ENCODE results near the gene KLHL36. TPM values are rescaled to one million over a fixed set of nuclear protein-coding genes. Genes with fewer than 3 reads are reported as not detected.
A peak's percentile ranks its signal among the peaks of the same experiment; 100 is the strongest.

The KLHL36 gene
- total RNA-seq, 1 donor from 2014 or later, result 49.0 TPM

- Mint-ChIP-seq H3K4me1 (ENCODE audit: low read depth, unreplicated experiment) (no peaks in the 10 kb centered on the region), H3K27me3 (ENCODE audit: low read depth, unreplicated experiment) (no peaks in the 10 kb centered on the region), H3K9me3 (ENCODE audit: unreplicated experiment) (peaks cover 2% of the 10 kb centered on the region), H3K36me3 (ENCODE audit: low read depth, unreplicated experiment) (no peaks in the 10 kb centered on the region), H3K27ac (ENCODE audit: unreplicated experiment) (no peak overlapping the region), H3K4me3 (ENCODE audit: unreplicated experiment) (no peak overlapping the region)
- no peak overlapping the region for H3K4me3 ChIP-seq (ENCODE audit: insufficient read depth, low read depth, low read length)
- no peaks in the 10 kb centered on the region for H4K20me1 ChIP-seq (ENCODE audit: insufficient read depth, low read length)
- no peak overlapping the region for H2AFZ ChIP-seq (ENCODE audit: low read depth, low read length)
- FAIRE-seq (no peak), DNase-seq (ENCODE audit: low read depth) (no peak)
- no peak overlapping the region for H3K9ac ChIP-seq (ENCODE audit: low read length)
- peaks cover 5% of the 10 kb centered on the region for H3K4me1 ChIP-seq (ENCODE audit: insufficient read depth, low read length)
- no peak overlapping the region for H3K27ac ChIP-seq (ENCODE audit: low read depth, low read length)
- peaks cover 2% of the 10 kb centered on the region for H3K79me2 ChIP-seq (ENCODE audit: insufficient read depth, low read length)
- no peaks in the 10 kb centered on the region for H3K27me3 ChIP-seq (ENCODE audit: insufficient read depth, low read length)
- no peaks in the 10 kb centered on the region for H3K36me3 ChIP-seq (ENCODE audit: insufficient read depth, low read length)
- no peak overlapping the region for H3K4me2 ChIP-seq (ENCODE audit: low read length)
- no peaks in the 10 kb centered on the region for H3K9me3 ChIP-seq (ENCODE audit: insufficient read depth, low read depth, low read length)
- TF ChIP-seq, protein P1, sequence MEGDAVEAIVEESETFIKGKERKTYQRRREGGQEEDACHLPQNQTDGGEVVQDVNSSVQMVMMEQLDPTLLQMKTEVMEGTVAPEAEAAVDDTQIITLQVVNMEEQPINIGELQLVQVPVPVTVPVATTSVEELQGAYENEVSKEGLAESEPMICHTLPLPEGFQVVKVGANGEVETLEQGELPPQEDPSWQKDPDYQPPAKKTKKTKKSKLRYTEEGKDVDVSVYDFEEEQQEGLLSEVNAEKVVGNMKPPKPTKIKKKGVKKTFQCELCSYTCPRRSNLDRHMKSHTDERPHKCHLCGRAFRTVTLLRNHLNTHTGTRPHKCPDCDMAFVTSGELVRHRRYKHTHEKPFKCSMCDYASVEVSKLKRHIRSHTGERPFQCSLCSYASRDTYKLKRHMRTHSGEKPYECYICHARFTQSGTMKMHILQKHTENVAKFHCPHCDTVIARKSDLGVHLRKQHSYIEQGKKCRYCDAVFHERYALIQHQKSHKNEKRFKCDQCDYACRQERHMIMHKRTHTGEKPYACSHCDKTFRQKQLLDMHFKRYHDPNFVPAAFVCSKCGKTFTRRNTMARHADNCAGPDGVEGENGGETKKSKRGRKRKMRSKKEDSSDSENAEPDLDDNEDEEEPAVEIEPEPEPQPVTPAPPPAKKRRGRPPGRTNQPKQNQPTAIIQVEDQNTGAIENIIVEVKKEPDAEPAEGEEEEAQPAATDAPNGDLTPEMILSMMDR (IDR thresholded peaks at IDR 0.05; ENCODE audit: insufficient read depth, low read depth, low read length), result no peak
Observed at GRCh38 chr16:84694980-84695379, 46.7 kb downstream of the KLHL36 start.

- H2AFZ ChIP-seq (ENCODE audit: low read depth, low read length), result peak overlapping the region; percentile 86
- peak overlapping the region; percentile 89 for H3K4me3 ChIP-seq (ENCODE audit: insufficient read depth, low read depth, low read length)
- H3K9ac ChIP-seq (ENCODE audit: low read length), result peak overlapping the region; percentile 95
- H3K4me1 ChIP-seq (ENCODE audit: insufficient read depth, low read length), result peaks cover 4% of the 10 kb centered on the region
- H3K27ac ChIP-seq (ENCODE audit: low read depth, low read length), result peak overlapping the region; percentile 46
- H3K36me3 Mint-ChIP-seq (ENCODE audit: low read depth, unreplicated experiment), result no peaks in the 10 kb centered on the region
- peaks cover 14% of the 10 kb centered on the region for H3K4me1 Mint-ChIP-seq (ENCODE audit: low read depth, unreplicated experiment)
- no peaks in the 10 kb centered on the region for H3K27me3 Mint-ChIP-seq (ENCODE audit: low read depth, unreplicated experiment)
- no peaks in the 10 kb centered on the region for H3K27me3 ChIP-seq (ENCODE audit: insufficient read depth, low read length)
- no peak overlapping the region for H3K27ac Mint-ChIP-seq (ENCODE audit: unreplicated experiment)
- H3K4me3 Mint-ChIP-seq (ENCODE audit: unreplicated experiment), result peak overlapping the region; percentile 88
- peaks cover 2% of the 10 kb centered on the region for H3K9me3 Mint-ChIP-seq (ENCODE audit: unreplicated experiment)
- TF ChIP-seq EZH2 (IDR thresholded peaks at IDR 0.05; ENCODE audit: insufficient read depth, low read length), result no peak
- TF ChIP-seq, protein P1 (IDR thresholded peaks at IDR 0.05; ENCODE audit: insufficient read depth, low read depth, low read length), result no peak
- no peak for FAIRE-seq
- H4K20me1 ChIP-seq (ENCODE audit: insufficient read depth, low read length), result peaks cover 36% of the 10 kb centered on the region
- H3K79me2 ChIP-seq (ENCODE audit: insufficient read depth, low read length), result peaks cover 45% of the 10 kb centered on the region
- no peak for DNase-seq (ENCODE audit: low read depth)
- H3K9me3 ChIP-seq (ENCODE audit: insufficient read depth, low read depth, low read length), result no peaks in the 10 kb centered on the region
- peak overlapping the region; percentile 98 for H3K4me2 ChIP-seq (ENCODE audit: low read length)
- H3K36me3 ChIP-seq (ENCODE audit: insufficient read depth, low read length), result no peaks in the 10 kb centered on the region
Observed at GRCh38 chr16:84699147-84699711, 50.9 kb downstream of the KLHL36 start.

- DNase-seq (ENCODE audit: low read depth), result peak; percentile 23
- no peaks in the 10 kb centered on the region for H3K27me3 ChIP-seq (ENCODE audit: insufficient read depth, low read length)
- H3K4me3 ChIP-seq (ENCODE audit: insufficient read depth, low read depth, low read length), result peak within 1 kb of the TSS; percentile 89
- peaks cover 4% of the 10 kb centered on the region for H3K4me1 ChIP-seq (ENCODE audit: insufficient read depth, low read length)
- H2AFZ ChIP-seq (ENCODE audit: low read depth, low read length), result peak within 1 kb of the TSS; percentile 86
- Mint-ChIP-seq H3K9me3 (ENCODE audit: unreplicated experiment) (peaks cover 2% of the 10 kb centered on the region), H3K27me3 (ENCODE audit: low read depth, unreplicated experiment) (no peaks in the 10 kb centered on the region), H3K4me1 (ENCODE audit: low read depth, unreplicated experiment) (peaks cover 17% of the 10 kb centered on the region), H3K4me3 (ENCODE audit: unreplicated experiment) (peak within 1 kb of the TSS; percentile 99), H3K27ac (ENCODE audit: unreplicated experiment) (peak within 1 kb of the TSS; percentile 89), H3K36me3 (ENCODE audit: low read depth, unreplicated experiment) (no peaks in the 10 kb centered on the region)
- TF ChIP-seq EZH2 (IDR thresholded peaks at IDR 0.05; ENCODE audit: insufficient read depth, low read length), result no peak
- TF ChIP-seq, protein P1 (IDR thresholded peaks at IDR 0.05; ENCODE audit: insufficient read depth, low read depth, low read length), result no peak
- peak within 1 kb of the TSS; percentile 98 for H3K4me2 ChIP-seq (ENCODE audit: low read length)
- H3K36me3 ChIP-seq (ENCODE audit: insufficient read depth, low read length), result no peaks in the 10 kb centered on the region
- peak within 1 kb of the TSS; percentile 89 for H3K27ac ChIP-seq (ENCODE audit: low read depth, low read length)
- FAIRE-seq, result no peak
- H3K9ac ChIP-seq (ENCODE audit: low read length), result peak within 1 kb of the TSS; percentile 95
- H4K20me1 ChIP-seq (ENCODE audit: insufficient read depth, low read length), result peaks cover 42% of the 10 kb centered on the region
- H3K9me3 ChIP-seq (ENCODE audit: insufficient read depth, low read depth, low read length), result no peaks in the 10 kb centered on the region
- peaks cover 51% of the 10 kb centered on the region for H3K79me2 ChIP-seq (ENCODE audit: insufficient read depth, low read length)
Observed at GRCh38 chr16:84699712-84700445, 51.6 kb downstream of the KLHL36 start, which contains the start of gene USP10. TSS of gene USP10 (plus strand) at chr16:84700000. CDS start at chr16:84700091, 91 bp downstream.
